HG03097 (cell line): ENCODE data around the gene POTEB.
"Not testable (repeated sequence)": the region's sequence is repeated elsewhere in the genome, so short reads cannot be mapped to it uniquely, and the experiment has no call there.

Experiments
- ATAC-seq: cut with Tn5 transposase; IDR thresholded peaks from one replicate; pipeline ENCODE4 v1.9.1; 2021; ENCODE audit not compliant: unreplicated experiment, low FRiP score

The POTEB gene

DNA sequence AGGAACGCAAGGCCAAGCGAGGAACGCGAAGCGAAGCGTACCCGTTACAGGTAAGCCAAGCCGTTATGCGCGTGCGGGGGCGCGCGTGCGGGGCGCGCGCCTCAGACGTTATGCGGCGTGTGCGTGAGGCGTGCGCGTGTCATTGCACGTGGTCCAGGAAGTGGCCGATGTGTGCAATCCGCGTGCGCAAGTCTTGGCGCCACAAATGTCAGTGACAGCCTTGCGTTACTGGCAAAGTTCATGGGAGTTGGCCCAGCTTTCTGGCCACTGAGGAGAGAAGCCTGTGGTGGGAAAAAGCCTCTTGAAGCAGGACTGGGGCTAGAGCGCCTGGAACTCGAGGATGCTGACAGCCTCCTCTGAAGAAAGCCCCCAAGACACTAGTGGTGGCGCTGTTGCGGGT, at the start of gene POTEB:
Gene POTEB, minus strand, starts transcription at position 101 of the 400 bp plus-strand sequence. CDS start 489 bp downstream, outside the sequence.
- not testable (repeated sequence) for ATAC-seq

DNA sequence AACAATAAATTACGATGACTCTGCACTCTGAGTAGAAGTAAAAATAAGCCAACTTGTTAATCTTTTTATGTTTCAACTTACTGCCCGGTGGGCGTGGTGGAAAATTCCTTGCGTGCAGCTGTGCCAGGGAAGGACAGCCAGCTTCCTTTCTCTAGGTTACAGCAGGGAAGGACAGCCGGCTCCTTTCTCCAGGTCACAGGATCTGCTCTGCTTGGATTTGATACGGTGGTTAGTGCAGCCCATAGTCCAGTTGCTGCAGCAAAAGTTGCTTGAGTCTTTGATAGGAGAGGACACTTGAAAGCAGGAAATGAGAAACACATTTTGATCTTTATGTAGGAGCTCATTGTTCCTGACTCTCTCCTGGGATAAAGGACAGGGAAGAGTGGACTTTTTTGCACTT, 13.4 kb upstream of the POTEB start:
- not testable (repeated sequence) for ATAC-seq

GRCh38 chr15:21889542-21889941, 12.0 kb upstream of the POTEB start:
- not testable (repeated sequence) for ATAC-seq

GRCh38 chr15:21838831-21839230, 38.7 kb downstream of the POTEB start:
- ATAC-seq = not testable (repeated sequence)
